Measurements from ENCODE around the gene DDX49. TPM values are rescaled to one million over a fixed set of nuclear protein-coding genes. Genes with fewer than 3 reads are reported as not detected.

Gene DDX49
- total and polyA plus RNA-seq, 9 of the 15 experiments (the other 6 are each of a cell fraction or from before 2014, with no cell fraction given): 1.1 to 113 (median 45.7) TPM

DNA sequence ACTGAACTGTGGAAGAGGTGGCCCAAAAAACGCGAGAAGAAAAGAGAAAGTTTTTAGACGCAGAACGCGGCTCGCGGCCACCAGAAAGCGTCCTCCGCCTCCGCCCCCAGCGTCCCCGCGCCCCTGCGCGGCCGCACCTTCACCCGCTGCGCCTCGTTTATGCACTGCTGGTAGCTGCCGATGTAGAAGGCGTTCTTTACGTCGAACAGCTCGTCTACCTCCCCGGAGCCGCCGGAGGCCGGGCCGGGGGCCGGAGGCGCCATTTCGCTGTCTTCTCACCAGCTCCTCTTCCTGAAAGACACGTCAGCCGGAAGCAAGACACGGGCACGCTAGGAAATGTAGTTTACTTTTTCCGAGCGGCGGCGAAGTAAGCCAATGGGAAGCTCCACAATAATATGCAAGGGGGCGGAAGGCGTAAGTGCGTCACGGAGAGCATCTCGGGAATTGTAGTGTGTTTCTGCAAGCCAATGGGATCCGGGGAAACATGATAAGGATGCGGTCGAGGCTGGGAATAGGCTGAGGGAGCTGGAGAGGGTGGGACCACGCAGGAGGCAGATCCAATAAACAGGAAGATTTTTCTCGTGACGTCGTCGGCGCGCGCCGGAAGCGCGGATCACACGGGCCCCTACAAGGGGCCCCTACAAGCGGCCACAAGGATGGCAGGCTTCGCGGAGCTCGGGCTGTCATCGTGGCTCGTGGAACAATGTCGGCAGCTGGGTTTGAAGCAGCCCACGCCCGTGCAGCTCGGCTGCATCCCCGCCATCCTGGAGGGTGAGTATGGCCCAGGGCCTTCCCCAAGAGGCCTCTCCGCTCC, at the start of gene DDX49, which contains the start of gene COPE (continued):
- TF ChIP-seq, protein P1, sequence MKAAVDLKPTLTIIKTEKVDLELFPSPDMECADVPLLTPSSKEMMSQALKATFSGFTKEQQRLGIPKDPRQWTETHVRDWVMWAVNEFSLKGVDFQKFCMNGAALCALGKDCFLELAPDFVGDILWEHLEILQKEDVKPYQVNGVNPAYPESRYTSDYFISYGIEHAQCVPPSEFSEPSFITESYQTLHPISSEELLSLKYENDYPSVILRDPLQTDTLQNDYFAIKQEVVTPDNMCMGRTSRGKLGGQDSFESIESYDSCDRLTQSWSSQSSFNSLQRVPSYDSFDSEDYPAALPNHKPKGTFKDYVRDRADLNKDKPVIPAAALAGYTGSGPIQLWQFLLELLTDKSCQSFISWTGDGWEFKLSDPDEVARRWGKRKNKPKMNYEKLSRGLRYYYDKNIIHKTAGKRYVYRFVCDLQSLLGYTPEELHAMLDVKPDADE (conservative IDR thresholded peaks at IDR 0.05; ENCODE audit: control insufficient read depth, low read depth, low read length): peak; percentile 98
- TF ChIP-seq FOXJ2 (tag; IDR thresholded peaks at IDR 0.05) (peak; percentile 89), CHD2 (IDR thresholded peaks at IDR 0.05; ENCODE audit: low read depth, low read length) (peak; percentile 82), CTBP1 (IDR thresholded peaks at IDR 0.05; ENCODE audit: borderline replicate concordance) (peak; percentile 28), HOXB6 (CRISPR knock-in tag; IDR thresholded peaks at IDR 0.05; ENCODE audit: borderline replicate concordance) (no peak), JUN (IDR thresholded peaks at IDR 0.05; ENCODE audit: borderline replicate concordance, low read depth, low read length) (peak; percentile 36; the same call in 1 of the 2 replicates), JUN (CRISPR knock-in tag; IDR thresholded peaks at IDR 0.05; ENCODE audit: borderline replicate concordance) (no peak), ZFX (CRISPR knock-in tag; IDR thresholded peaks at IDR 0.05) (peak; percentile 86), MED1 (CRISPR knock-in tag; IDR thresholded peaks at IDR 0.05; ENCODE audit: borderline replicate concordance) (no peak), MTA3 (IDR thresholded peaks at IDR 0.05; ENCODE audit: borderline replicate concordance) (0 out of 2 replicates have a peak, but pooled peaks have one; percentile 65), CREB1 (IDR thresholded peaks at IDR 0.05) (no peak; the same call in none of the 2 replicates), CREB1 (CRISPR knock-in tag; IDR thresholded peaks at IDR 0.05) (peak; percentile 98), ZBED1 (IDR thresholded peaks at IDR 0.05) (0 out of 2 replicates have a peak, but pooled peaks have one; percentile 53), OTX1 (CRISPR knock-in tag; IDR thresholded peaks at IDR 0.05) (peak; percentile 44; the same call in 1 of the 2 replicates), MXI1 (IDR thresholded peaks at IDR 0.05; ENCODE audit: low read depth, low read length) (peak; percentile 94)
- TF ChIP-seq, protein P2, sequence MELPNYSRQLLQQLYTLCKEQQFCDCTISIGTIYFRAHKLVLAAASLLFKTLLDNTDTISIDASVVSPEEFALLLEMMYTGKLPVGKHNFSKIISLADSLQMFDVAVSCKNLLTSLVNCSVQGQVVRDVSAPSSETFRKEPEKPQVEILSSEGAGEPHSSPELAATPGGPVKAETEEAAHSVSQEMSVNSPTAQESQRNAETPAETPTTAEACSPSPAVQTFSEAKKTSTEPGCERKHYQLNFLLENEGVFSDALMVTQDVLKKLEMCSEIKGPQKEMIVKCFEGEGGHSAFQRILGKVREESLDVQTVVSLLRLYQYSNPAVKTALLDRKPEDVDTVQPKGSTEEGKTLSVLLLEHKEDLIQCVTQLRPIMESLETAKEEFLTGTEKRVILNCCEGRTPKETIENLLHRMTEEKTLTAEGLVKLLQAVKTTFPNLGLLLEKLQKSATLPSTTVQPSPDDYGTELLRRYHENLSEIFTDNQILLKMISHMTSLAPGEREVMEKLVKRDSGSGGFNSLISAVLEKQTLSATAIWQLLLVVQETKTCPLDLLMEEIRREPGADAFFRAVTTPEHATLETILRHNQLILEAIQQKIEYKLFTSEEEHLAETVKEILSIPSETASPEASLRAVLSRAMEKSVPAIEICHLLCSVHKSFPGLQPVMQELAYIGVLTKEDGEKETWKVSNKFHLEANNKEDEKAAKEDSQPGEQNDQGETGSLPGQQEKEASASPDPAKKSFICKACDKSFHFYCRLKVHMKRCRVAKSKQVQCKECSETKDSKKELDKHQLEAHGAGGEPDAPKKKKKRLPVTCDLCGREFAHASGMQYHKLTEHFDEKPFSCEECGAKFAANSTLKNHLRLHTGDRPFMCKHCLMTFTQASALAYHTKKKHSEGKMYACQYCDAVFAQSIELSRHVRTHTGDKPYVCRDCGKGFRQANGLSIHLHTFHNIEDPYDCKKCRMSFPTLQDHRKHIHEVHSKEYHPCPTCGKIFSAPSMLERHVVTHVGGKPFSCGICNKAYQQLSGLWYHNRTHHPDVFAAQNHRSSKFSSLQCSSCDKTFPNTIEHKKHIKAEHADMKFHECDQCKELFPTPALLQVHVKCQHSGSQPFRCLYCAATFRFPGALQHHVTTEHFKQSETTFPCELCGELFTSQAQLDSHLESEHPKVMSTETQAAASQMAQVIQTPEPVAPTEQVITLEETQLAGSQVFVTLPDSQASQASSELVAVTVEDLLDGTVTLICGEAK (IDR thresholded peaks at IDR 0.05): peak; percentile 99
- TF ChIP-seq, protein P2 (CRISPR knock-in tag; IDR thresholded peaks at IDR 0.05): no peak

Measured in K562 (cell line).